Measurements from ENCODE around the gene LDHAL6A.
"Not testable (repeated sequence)": the region's sequence is repeated elsewhere in the genome, so short reads cannot be mapped to it uniquely, and the experiment has no call there.

LDHAL6A gene

DNA sequence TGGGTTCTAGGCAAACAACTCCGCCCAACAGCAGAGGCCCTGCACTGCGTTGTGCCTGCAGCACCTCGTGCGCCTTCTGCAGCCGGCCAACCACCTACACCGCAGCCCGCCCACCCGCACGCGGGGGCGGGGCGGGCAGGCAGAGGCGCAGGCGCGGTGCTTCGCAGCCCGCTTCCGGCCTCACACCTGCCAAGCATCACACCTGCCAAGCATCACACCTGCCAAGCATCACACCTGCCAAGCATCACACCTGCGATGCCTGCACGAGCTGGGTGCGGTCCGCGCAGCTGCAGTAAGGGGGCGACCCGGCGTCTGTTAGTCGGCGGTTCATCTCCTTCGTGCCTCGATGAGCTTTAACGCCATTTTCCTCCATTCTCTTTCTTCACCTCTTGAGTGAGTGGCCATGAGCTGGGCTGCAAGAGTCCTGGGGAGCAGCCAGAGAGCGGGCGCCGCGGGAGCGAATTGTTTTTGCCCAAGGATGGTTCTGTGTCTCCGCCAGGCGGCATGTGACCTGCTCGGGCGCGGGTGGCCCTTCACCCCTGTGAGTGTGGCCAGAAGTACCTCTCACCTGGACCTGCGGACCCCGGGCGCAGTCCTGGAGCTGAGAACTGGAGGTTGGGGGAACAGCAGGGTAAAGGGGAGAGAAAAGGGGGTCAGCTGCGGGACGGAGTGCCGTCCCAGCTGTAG, at the start of gene LDHAL6A:
LDHAL6A (plus strand) TSS at position 171 of the 687 bp plus-strand sequence. CDS start 825 bp downstream, outside the sequence.
- no peak for DNase-seq

DNA sequence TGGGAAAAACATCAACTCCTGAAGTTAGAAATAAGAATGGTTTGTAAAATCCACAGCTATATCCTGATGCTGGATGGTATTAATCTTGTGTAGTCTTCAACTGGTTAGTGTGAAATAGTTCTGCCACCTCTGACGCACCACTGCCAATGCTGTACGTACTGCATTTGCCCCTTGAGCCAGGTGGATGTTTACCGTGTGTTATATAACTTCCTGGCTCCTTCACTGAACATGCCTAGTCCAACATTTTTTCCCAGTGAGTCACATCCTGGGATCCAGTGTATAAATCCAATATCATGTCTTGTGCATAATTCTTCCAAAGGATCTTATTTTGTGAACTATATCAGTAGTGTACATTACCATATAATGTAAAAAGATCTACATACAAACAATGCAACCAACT, 48.3 kb upstream of the LDHAL6A start:
- not testable (repeated sequence) for DNase-seq

DNA sequence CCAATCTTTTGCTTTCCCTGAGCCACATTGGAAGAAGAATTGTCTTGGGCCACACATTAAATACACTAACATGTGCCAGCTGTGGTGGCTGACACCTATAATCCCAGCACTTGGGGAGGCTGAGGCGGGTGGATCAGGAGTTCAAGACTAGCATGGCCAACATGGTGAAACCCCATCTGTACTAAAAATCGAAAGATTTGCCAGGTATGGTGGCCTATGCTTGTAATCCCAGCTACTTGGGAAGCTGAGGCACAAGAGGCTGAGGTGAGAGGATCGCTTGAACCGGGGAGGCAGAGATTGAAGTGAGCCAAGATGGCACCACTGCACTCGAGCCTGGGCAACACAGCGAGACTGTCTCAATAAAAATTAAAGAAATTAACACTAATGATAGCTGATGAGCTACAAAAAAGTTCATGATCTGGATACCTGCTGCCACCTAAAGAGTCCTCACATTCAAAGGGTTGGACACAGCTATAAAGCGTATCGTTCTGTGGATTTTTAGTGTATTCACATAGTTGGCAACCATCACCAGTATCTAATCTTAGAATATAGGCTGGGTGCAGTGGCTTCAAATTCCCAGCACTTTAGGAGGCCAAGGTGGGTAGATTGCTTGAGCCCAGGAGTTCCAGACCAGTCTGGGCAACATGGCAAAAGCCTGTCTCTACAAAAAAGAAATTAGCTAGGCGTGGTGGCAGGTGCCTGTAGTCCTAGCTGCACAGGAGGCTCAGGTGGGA, 46.9 kb upstream of the LDHAL6A start:
- DNase-seq: no peak

GRCh38 chr11:18416459-18416858, 39.2 kb upstream of the LDHAL6A start:
- no peak for DNase-seq

DNA sequence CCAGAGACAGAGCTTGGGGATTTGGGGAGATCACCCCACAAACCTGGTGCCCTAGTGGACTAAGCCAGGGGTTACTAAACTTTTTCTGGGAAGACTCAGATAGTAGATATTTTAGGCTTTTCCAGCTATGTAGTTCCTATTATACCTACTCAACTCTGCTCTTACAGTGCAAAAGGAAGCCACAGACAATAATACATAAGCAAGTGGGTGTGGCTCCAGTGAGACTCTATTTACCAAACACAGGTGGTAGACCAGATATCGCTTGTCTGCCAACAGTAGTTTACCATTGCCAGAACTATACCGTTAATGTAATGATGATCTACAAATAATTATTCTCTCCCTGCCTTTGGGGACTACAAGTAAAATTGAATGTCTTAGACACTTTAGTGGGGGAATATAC, 36.6 kb upstream of the LDHAL6A start:
- no peak for DNase-seq

DNA sequence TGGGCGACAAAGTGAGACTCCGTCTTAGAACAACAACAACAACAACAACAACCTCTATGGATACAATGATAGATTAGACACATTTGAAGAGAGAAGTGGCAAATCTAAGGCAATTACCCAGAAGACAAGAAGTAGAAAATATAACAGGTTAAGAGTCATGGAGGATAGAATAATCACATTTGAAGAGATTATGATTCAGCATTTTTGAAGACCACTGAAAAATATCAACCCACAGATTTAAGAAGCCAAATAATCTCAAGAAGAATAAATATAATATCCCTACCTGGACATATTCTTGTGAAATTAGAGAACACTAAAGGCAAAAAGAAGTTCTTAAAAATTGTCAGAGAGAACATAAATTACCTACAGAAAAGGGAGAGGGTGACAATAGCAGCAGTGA, 35.6 kb upstream of the LDHAL6A start:
- no peak for DNase-seq

GRCh38 chr11:18427240-18427639, 28.4 kb upstream of the LDHAL6A start:
- no peak for DNase-seq

GRCh38 chr11:18429332-18429731, 26.3 kb upstream of the LDHAL6A start:
- DNase-seq: no peak

GRCh38 chr11:18438691-18439090, 17.0 kb upstream of the LDHAL6A start:
- no peak for DNase-seq

GRCh38 chr11:18449251-18449650, 6.4 kb upstream of the LDHAL6A start:
- DNase-seq: no peak

GRCh38 chr11:18452927-18453326, 2.7 kb upstream of the LDHAL6A start:
- no peak for DNase-seq

- DNase-seq: no peak
Measured at GRCh38 chr11:18457450-18457849, 1.8 kb downstream of the LDHAL6A start.

DNA sequence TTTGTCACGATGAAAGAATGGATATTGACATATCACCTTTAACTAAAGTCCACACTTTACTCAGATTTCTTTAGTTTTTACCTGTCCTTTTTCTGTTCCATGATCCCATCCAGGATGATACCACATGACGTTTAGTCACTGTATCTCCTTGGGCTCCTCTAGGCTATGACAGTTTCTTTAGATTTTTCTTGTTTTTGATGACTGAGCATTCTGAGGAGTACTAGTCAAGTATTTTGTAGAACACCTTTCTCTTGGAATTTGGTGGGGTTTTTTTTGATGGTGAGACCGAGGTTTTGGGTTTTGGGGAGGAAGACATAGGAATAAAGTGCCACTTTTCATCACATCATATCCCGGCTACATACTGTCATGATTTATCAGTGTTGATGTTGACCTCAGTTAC, 4.0 kb downstream of the LDHAL6A start:
- no peak for DNase-seq

GRCh38 chr11:18461909-18462308, 6.3 kb downstream of the LDHAL6A start:
- DNase-seq: no peak

GRCh38 chr11:18463439-18463838, 7.8 kb downstream of the LDHAL6A start:
- DNase-seq: no peak

DNA sequence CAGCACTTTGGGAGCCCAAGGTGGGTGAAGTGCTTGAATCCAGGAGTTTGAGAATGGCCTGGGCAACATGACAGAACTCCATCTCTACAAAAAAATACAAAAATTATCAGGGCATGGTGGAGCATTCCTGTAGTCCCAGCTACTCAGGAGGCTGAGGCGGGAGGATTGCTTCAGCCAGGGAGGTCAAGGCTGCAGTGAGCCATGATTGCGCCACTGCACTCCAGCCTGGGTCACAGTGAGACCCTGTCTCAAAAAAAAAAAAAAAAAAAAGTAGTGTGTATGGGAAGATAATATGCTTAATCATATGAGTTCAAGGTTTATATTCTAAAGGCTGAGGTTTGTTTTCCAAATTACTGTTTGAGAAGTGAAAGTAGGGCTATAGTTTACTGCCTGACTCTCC, 10.7 kb downstream of the LDHAL6A start:
- no peak for DNase-seq

GRCh38 chr11:18468059-18468458, 12.4 kb downstream of the LDHAL6A start:
- DNase-seq: no peak

DNA sequence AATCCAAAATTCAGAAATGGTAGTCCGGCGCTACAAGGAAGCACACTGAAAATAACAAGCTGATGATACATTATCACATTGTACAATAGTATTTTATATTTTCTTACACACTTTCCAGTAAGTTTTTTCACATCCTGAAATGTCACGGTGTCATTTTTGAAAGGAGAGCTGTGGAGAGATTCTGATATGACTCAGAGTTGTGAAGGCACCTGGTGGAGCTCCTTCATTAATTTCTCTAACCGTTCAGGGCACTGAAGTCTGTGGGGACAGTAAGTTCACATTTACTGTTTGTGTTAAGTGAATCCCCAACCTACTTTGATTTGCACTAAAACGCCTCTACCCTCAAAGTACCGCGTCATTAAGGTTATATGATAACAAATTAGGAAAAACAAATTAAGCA, 13.3 kb downstream of the LDHAL6A start:
- DNase-seq: no peak

DNA sequence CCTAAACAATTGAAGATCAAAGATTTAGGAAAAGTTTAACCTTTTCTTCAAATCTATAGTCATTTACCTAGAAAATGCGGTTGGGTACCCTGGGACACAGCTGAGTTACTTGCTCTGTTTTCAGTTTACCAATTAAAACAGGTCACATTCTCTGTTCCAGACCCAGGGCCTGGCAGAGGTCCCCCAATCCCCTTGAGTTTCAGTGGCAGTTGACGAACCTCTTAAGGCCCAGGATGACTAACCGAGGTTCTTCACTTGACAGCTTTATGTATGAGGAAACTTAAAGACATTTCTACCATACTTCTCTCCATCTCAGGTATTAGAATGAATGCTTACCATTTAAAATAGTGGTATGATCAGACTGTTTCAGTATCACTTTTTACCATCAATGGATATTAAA, 16.3 kb downstream of the LDHAL6A start:
- DNase-seq: no peak

- no peak for DNase-seq
Measured at GRCh38 chr11:18472587-18472986, 16.9 kb downstream of the LDHAL6A start.

DNA sequence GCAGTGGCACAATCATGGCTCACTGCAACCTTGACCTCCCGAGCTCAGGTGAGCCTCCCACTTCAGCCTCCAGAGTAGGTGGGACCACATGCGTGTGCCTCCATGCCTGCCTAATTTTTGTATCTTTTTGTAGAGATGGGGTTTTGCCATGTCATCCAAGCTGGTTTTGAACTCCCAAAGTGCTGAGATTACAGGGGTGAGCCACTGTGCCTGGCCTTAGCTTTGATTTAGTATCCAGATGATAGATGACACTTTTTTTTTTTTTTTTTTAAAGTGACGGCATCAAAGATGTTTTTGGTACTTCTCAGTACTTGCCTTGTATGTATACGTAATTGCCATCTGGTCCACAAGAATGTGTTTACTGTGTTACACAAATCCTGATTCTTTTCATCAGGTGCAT, 23.4 kb downstream of the LDHAL6A start:
- DNase-seq: no peak

- no peak for DNase-seq
Measured at GRCh38 chr11:18485913-18486528, 30.4 kb downstream of the LDHAL6A start.

GRCh38 chr11:18490319-18490718, 34.7 kb downstream of the LDHAL6A start:
- no peak for DNase-seq

All from GF-D8 (cell line).